Measurements from ENCODE around the gene GABBR2.

Gene GABBR2

DNA sequence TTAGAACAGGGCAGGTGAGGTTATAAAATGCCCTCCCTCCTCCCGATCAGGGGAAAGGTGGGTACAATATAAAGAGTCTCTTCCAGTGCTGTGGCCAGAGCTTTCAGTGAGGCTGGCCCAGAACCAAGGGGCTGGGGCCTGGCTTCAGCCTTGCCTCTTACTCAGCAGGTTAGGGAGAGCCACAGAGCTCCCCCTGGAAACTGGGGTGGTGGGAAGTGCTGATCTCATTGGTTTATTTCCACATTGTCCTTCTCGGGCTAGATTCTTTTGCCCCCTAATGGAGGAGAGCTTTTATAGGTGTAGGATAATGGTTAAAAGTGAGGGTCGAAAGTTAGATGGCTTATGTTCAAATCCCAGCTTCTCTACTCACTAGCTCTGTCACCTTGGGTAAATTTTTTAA, 266.6 kb downstream of the GABBR2 start:
- DNase-seq (ENCODE audit: low read depth in 2 of 2) = no peak

DNA sequence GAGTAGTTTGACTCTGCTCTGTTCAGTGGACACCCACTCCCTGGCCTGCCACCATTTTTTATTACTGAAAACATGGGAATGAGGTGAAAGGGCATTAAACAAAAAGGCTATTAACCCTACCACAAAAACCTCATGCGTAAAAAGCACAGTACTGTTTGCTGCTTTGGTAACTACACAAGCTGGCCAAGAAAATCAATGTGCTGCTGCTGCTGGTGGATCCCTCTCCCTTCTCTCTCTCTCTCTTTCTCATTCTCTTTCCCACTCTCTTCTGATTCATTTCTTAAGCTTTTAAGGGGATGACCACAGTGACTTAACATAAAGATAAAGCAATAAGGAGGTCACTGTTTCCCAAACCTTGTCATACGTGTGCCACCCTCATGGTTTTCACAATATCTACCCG, 270.1 kb downstream of the GABBR2 start:
- DNase-seq (ENCODE audit: low read depth in 2 of 2) = no peak

DNA sequence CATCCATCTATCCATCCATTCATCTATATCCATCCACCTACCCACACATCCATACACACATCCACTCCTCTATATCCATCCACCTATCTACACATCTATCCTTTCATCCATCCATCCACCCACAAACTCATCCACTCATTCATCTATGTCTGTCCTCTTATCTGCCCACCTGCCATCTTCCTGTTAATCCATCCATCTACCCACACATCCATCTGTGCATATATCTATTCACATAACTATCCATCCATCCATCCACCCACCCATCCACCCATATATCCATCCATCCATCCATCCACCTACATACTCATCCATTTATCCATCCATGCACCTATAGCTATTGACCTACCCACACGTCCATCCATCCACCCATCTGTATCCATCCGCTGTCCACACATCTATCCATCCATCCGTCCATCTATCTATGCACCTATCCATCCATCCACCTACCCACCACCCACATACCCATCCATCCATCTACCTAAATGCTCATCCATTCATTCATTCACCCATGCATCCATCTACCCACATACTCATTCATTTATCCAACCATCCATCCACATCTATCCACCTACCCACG, 271.2 kb downstream of the GABBR2 start:
- no peak for DNase-seq (ENCODE audit: low read depth in 2 of 2)

DNA sequence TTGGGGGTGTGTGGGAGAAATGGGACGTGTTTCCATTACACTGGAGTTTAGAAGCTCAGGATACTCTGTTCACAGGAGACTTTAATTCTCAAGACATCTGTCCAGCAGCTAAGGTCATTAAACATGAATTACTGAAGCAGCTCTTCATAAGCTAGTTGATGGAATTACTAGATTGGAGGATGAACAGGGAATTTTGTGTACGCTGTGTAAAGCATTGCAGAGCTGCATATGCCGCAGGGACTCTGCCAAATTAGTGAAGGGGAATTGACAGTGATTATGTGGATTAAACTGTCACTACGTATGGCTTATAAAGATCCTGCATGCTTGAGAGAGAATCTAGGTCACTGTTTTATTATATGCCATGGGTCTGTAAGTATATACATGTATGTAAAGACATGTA, 275.8 kb downstream of the GABBR2 start:
- no peak for DNase-seq (ENCODE audit: low read depth in 2 of 2)

DNA sequence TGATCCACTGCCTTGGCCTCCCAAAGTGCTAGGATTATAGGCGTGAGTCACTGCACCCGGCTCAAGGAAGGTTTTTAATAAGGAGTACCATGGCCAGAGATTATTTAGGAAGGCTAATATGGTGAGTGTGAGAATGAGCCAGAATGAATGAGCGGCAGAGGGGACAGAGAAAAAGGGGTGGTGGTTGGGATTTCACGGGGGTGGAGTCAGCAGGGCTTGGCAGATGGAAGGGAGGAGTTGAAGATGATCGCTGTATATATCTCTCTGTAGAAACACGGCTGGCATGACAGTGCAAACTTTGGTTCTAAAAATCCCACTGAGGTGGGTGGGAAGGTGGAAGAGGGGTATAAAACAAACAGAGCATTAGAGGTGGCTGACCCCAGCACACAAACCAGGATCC, 276.6 kb downstream of the GABBR2 start:
- no peak for DNase-seq (ENCODE audit: low read depth in 2 of 2)

DNA sequence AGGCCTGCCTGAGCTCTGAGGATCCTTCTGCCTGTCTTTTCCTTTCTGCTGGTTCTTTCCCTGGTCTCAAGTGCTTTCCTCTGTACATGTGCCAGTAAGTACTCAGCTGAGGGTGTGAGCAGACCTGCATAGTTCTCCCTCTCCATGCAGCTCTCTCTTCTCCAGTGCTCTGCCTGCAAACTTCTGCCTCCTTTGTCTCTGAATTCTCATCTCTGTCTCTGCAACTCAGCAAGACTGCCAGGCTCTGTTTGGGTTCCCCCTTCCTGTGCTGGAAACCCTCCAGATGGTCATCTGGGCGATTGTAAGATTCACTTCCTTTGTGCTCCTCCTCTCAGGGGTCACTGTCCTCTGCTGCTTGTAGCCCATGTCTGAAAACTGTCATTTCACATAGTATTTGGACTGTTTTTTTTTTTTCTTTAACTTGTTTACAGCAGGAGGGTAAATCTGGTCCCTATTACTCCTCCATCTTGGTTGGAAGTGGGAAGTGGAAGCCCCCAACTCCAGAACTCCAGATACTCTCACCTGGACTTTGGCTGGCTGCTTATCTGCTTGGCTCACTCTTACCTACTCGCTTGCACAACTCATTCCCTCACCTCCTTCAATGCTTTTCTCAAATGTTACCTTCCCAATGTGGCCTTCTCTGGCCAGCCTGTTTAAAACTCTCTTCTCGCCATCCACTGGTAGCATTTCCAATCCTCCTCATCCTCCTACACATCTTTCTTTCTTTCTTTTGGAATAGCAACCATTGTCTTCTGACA, 278.0 kb downstream of the GABBR2 start:
- DNase-seq (ENCODE audit: low read depth in 2 of 2) = no peak

DNA sequence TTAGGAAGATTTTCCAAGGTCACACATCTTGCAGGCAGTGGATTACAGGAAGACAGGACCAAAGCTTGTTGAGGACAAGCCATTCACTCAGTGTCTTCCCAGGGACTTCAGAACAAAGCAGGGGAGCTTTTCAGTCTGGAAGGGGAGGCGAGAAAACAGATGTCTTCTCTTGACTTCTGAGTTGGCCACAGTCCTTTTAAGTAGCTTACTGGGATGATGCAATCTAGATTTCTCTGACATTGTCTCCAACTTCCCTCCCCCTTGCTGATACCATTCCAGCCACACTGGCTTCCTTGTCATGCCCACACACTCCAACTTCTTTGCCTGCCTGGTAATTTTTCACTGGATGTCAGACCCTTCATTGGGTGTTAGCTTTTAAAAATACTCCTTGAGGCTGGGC, 279.1 kb downstream of the GABBR2 start:
- DNase-seq (ENCODE audit: low read depth in 2 of 2) = no peak

DNA sequence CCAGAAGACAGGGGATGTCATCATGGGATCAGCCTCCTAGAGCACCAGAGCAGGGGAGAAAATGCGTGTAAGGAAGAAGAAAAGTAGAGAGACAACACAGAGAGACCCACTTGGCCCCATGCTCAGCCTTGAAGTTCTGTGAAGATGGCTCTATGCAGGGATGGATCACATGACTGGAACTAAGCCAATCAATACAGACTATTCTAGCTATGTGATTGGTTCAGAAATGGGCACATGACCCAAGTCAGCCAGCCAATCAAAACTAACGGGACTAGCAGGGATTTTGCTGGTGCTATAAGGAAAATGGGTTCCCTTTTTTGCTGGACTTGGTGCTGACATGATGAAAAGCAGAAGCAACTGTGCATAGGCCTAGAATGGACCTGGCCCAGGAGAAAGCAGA, 280.3 kb downstream of the GABBR2 start:
- no peak for DNase-seq (ENCODE audit: low read depth in 2 of 2)

DNA sequence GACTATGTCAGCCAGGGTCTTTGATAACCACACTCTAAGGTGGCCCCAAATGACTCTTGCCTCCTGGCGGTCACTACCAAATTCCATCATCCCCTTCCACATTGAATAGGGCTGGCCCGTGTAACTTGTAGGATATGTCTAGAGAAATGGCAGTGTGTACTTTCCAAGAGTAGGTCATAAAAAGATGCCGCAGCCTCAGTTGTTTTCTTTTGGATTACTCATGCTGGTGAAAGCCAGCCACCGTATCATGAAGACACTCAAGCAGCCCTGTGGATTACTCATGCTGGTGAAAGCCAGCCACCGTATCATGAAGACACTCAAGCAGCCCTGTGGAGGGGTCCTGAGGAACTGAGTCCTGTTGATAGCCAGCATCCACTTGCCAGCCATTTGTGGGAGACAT, 281.2 kb downstream of the GABBR2 start:
- no peak for DNase-seq (ENCODE audit: low read depth in 2 of 2)

DNA sequence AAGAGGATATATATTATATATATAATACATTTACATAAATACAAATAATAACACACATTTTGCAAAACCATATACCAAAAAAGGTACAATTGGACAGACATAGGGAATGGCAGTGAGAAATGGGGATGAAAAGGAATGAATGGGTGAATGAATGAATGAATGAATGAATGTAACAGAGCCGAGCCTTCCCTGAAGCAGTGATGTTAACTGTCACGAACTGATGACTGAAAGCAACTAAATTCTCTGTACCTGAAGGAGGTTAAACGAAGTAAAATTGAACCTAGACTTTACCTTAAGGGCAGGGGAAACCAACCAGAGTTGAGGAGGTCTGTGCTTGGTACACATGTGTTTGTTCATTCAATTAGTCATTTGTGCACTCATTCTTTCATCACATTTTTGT, 283.7 kb downstream of the GABBR2 start:
- DNase-seq (ENCODE audit: low read depth in 2 of 2) = no peak

DNA sequence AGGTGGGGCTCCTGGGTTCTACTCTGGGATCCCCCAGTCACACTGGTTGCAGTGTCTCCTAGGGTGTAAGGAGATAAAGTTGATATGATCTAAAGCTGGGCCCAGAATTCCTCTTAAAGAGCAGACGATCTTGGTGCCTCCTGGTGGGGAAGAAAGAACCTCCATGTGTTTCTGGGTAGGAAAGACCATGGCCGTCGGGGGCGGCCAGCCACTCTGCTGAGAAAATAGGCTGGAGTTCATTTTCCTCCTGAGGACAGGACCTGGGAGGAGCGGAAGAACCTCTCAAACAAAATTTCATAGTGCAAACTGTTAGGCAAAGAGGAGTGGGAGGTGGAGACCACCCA, 289.5 kb downstream of the GABBR2 start:
- DNase-seq (ENCODE audit: low read depth in 2 of 2) = no peak

DNA sequence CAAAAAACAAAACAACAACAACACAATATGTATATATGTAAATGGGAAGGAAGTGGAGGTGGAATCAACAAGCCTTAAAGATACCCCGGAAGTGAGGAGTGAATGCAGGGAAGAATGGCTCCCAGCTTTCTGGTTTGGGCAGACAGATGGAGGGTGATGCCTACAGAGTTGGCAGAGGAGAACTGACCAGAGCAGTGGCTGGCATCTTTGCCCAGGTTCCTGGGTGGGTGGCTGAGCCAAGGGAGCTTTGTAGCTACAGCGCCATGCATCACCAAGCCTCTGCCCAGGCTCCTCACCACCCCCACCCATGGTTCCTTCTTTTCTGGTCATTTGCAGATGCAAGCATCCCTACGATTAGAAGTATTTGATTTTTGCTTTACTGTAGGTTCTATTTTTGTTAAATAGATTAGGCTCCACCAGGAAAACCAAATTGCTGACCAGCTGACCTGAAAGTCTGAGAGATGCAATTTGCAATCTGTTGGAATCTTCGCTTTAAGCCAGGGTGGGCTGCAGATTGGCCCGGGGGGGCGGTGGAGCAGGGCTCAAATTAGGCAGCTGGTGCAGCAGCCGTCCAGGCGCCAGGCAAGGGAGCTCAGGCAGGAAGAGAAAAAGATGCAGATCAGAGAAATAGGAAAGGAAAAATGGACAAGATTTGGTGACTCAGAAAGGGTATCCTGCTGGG, 290.0 kb downstream of the GABBR2 start:
- no peak for DNase-seq (ENCODE audit: low read depth in 2 of 2)

DNA sequence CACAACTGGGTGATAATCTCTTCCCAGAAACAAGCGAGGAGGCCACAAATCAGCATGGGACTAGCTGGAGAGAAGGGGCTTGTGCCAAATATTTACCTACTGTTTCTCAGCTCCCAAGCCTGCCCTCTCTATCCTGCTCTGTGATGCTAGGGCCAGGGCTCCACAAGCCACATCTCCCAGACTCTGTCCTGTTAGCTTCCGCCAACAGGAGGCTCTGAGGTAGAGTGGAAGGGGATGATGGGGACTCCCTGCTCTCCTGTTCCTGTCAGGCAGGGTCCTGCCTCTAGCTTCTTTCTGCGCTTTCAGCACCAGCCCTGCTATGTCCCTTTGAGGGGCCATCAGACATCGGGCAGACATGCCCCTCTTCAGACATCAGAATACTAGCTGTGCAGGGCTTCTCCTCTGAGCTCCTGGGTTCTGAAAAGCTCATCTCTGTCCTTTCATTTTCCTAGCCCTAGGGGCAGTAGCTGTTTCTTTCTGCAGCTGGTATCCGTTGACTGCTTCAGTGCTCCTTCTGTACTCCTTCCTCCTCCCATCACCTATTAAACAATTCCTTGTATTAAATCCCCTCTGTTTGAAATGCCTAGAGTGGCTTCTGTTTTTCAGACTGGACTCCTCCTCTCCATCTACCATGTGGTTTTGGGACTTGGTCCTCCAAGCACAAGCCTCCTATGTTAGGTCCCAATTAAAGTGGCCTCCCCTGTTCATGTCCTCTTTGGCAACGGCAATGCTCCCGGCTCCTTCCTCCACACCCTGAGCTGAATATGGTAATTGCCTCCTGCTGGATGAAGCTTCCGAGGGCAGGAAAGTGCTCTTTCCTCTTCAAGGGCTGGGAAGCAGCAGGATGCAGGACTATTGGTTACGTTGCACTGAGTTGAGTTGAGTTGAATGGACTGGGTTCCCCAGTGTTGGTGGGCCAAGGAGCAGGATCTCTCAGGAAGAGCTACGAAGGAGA, 292.2 kb downstream of the GABBR2 start:
- no peak for DNase-seq (ENCODE audit: low read depth in 2 of 2)

DNA sequence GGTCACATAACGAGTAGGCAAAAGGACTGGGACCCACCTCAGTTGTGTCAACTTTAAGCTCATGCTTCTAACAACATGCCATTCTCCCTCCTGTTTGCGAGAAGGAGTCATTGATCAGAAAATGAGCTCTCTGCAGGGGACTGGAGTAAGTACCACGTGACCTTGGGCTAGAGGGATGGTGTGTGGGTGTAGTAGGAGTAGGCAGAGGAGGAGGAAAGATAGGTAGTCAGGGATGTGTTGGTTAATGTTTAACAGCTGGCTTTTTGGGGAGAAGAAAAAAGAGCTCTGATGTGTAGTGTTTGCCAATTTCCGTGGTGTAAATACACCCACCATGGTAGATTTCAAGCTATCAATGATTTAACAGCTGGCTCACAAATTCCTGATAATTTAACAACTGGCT, 293.0 kb downstream of the GABBR2 start:
- DNase-seq (ENCODE audit: low read depth in 2 of 2) = no peak

DNA sequence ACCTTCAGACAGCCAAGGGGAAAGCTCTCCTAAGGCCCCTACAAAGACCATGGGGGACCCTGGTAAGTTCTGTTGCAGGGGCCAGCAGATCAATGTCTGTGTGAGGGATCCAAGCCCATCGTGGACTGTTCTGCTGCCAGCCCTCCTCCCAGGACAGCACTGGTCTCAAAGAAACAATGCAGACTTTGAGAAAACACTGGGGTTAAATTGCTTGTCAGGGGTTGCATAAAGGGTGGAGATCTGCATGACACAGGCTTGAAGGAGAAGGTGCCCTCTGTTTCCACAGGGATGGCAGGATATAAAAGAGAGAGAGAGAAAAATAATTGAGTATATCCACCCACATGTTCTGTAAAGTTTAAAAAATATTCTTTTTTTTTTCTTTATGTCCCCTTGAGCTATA, 295.7 kb downstream of the GABBR2 start:
- DNase-seq (ENCODE audit: low read depth in 2 of 2) = no peak

DNA sequence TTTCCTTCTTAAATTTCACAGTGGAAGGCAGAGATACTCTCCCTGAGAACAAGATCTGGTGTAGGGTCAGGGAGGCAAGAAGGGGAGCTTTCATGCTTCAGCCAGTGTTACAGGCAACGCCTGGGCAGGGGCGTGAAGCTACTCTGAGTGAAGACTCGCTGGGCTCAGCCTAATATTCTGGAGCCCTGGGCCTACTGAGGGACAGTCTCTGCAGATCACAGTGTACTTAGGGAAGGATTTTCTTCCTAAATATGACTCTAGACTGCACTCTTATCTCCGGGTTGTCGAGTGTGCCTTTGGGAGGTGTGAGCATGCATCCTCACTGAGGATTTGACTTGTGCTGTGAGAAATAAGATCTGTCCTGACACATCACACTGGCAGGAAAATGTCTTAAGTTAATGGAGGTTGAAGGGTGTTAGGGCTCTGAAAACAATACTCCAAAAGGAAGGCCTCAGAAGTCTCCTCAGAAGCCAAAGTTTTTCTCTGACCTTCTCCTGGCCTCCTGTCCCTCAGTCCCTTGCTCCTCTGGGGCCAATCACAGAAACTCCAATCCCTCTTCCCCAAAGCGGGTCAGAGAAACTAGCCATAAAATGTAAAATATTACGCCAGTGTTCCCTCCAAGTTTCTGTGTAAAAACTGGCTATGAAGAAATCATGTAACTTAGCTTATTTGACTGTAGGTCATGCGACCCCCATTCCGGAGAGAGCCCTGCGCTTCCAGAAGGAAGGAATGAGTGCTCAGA, 296.5 kb downstream of the GABBR2 start:
- no peak for DNase-seq (ENCODE audit: low read depth in 2 of 2)

DNA sequence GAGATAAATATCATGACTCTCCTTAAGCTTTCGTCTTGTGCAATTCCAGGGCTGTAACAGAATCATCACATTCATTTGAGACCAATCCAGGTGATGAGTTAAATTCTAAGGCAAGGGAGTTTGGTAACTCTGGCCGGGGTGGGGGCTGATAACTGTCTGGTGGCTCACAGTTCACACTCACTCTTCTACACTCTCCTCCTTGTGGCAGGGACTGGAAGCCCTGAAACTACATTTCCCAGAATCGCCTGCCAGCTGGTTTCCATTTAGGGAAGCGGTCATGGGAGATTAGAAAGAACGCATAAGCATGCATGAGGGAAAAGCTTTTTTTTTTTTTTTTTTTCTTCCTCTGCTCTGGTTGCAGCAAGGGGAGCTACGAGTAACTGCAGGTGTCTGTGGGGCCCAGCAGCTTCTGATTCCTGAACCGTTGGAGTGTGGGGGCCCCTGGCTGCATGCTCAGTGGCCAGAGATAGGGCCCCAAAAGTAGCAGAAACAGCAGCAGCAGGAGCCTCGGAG, 298.5 kb downstream of the GABBR2 start:
- no peak for DNase-seq (ENCODE audit: low read depth in 2 of 2)

DNA sequence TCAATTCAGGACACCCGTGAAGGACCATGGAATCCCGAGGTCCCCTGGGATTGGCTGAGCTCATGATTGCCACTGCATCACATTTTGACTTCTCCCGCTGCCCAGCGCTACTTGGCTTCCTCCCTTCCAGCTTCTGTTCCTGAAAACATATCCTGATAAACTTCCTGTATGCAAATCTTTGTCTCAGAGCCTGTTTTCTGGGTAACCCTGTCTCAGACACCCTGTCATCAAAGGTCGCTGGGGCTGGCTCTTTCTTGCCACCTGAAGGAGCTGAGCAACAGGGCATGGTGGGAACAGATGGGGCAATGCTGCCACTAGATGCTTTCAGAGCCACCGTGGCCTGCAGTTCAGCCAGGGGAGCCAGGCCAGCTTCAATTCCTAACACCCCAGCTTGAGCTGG, 299.0 kb downstream of the GABBR2 start:
- no peak for DNase-seq (ENCODE audit: low read depth in 2 of 2)

DNA sequence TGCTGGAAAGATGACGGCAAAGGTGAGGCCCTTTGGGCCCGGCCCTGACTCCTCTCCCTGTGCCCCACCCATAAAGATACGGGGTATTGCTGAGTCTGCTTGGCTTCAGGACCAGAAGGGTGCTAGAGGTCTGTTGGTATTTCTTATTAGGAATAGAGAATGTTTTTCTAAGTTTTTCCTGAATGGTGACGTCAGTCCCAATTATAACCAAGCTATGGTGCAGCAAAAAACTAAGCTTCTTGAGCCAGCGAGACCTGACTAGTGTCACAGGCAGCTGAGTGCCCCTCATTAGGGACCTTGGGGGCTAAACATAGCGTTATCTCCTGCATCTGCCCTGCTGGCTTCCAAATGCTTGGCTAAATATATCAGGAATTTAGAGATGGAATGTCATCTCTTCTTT, 302.3 kb downstream of the GABBR2 start:
- DNase-seq (ENCODE audit: low read depth in 2 of 2) = no peak

DNA sequence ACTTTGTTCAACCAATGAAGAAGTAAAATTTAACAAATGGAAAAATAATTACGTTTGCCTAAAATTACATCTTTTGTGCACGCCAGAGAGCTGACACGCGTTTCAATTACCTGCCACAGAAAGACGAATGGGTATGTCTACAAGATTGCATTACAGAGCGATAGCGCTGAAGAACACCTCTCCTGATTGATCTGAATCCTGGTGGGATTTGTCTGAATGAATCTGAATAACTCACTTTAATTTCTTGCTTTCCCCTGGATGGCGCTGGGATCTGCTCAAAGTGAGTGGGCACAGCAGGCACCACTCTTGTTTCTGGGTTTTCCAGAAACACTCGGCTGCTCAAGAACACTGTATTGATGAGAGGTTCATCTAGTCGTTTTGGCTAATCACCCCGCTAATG, 304.5 kb downstream of the GABBR2 start:
- DNase-seq (ENCODE audit: low read depth in 2 of 2) = no peak

DNA sequence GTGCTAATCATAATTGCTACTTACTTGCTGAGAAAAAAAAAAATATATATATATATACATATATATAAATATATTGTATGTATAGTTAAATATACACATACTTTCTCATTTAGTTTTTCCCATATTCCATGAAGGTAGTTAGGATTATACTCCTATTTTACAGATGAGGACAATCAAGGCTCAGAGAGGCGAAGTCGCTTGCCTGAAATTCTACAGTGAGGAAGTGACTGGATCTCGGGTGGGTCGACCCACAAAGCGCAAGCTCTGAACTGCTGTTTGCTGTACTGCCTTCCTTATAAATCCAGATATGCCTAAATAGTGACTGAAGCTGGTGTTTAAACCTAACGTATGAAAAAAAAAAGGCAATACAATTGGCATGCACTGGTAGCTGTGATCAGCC, 305.0 kb downstream of the GABBR2 start:
- no peak for DNase-seq (ENCODE audit: low read depth in 2 of 2)

Data from stimulated activated CD4-positive, alpha-beta T cell treated with anti-CD3 and anti-CD28 coated beads, Interleukin-1b, Interleukin-23, amount 100 ng/mL, for 4 hours (primary cell).